GM12875 (cell line): ENCODE data around the gene CRACR2B.

ENCODE experiments used
- H3K4me3 ChIP-seq: one replicate; pipeline ENCODE4 v1.5.1; 2011; ENCODE audit warnings: low read depth, low read length, control low read depth
- CTCF ChIP-seq: IDR thresholded peaks from 2 replicates; pipeline ENCODE4 v1.5.1; 2011; ENCODE audit warnings: low read depth, mild to moderate bottlenecking, control low read depth, inconsistent platforms, low read length, moderate library complexity, borderline replicate concordance; ENCODE audit not compliant: insufficient read depth

The CRACR2B gene

DNA sequence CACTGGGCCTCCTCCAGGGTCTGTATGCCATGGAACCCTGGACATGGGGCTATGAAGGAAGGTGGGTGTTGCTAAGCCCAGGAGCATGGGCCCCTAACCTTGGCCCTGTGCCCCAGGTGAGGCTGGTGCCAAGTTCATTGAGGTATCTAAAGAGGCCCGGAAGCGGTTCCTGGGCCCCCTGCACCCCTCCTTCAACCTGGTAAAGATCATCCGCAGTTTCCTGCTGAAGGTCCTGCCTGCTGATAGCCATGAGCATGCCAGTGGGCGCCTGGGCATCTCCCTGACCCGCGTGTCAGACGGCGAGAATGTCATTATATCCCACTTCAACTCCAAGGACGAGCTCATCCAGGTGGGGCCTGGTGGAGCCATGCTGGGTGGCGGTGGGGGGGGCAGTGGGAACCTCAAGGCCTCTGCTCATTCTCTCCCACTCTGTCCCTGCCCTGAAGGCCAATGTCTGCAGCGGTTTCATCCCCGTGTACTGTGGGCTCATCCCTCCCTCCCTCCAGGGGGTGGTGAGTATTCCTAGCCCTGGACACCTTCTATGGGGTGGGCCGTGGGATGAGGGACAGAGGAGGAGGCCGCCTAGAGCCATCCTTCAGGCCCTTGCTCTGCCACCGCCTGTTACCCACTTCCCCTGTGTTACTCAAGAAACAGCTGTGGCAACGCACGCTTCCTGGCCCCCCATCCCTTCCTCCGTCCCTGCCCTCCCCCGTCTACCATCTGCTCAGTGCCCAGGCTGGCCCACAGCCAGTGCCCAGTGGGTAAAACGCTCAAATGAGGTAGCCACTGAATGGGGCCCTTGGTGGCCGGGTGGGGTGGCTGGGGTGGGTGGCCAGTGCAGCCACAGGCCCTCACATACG is 6.0 kb upstream of the CRACR2B start:
- H3K4me3 ChIP-seq = no peak overlapping the region
- TF ChIP-seq CTCF = no peak

GRCh38 chr11:823441-824291 is 4.1 kb upstream of the CRACR2B start:
- H3K4me3 ChIP-seq = no peak overlapping the region
- TF ChIP-seq CTCF = no peak

- H3K4me3 ChIP-seq = no peak overlapping the region
- no peak for TF ChIP-seq CTCF
These were observed 3.3 kb upstream of the CRACR2B start for GRCh38 chr11:824292-824880.

DNA sequence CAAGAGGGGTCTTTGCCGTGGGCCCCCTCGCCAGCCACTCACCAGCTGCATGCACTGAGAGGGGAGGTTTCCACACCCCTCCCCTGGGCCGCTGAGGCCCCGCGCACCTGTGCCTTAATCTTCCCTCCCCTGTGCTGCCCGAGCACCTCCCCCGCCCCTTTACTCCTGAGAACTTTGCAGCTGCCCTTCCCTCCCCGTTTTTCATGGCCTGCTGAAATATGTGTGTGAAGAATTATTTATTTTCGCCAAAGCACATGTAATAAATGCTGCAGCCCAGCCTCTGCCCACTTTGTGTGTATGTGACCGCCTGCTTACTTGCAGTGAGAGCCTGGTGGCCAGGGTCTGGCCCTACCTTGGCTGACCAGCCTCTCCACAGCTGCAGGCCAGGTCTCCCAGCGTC is 2.8 kb upstream of the CRACR2B start:
- TF ChIP-seq CTCF = no peak
- H3K4me3 ChIP-seq = no peak overlapping the region

DNA sequence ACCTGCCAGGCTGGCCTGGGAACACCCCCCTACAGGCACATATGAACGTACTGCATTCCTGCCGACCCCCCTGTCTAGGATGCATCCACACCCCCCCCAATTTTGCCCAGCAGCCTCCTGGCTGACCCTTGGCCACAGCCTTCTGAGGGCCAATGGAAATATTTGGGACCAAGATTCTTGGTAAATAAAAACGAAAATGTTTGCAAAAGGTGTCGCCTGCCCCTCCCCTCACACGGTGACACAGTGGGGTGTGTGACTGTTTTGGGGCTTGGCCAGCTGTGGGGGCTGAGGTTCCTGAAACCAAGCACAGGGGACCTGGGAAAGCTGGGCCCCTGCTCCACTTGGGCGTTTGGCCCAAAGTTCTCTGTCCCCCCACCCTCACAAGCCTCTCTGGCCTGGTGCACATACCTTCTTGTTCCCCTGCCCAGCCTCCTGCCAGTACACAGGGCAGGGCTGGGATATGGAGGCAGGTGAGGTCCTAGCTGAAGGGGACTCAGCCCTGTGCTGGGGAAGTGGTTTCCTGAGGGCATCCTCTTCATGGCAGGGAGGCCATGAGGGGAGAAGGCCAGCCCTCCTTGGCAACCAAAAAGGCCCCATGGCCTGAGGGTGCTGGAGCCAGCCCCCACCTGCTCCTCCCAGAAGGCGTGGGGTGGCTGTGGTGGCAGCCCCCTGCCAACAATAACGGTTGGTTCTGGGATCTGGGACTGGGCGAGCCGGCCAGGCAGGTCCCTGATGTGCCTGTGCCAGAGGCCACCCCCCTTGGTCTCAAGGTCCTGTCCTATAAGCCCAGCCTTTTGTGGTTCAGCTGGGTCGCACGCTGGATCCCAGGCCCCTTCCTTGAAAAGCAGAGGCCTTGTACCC is 2.1 kb upstream of the CRACR2B start:
- no peak for TF ChIP-seq CTCF
- H3K4me3 ChIP-seq = no peak overlapping the region

DNA sequence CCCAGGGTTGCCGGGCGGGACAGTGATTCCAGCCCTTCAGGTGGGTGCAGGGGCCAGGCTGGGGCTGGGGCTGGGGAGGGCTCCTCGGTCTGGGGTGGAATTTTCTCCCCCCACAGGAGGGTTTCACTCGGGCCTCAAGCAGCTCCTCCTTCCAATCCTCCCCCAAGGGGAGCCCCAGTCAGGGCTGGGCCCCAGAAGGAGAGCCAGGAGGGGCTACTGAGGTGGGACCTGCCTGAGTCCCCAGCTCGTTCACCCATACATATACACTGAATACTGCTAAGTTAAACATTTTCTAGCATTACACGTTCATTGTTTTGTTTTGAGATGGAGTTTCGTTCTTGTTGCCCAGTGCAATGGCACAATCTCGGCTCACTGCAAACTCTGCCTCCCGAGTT is 1.5 kb upstream of the CRACR2B start:
- H3K4me3 ChIP-seq = no peak overlapping the region
- no peak for TF ChIP-seq CTCF
